Measurements from ENCODE around the gene TBC1D9.

TBC1D9 gene

GRCh38 chr4:140628016-140628415 lies 128.2 kb downstream of the TBC1D9 start:
- no peaks in the 10 kb centered on the region for H3K27me3 ChIP-seq (ENCODE audit: control insufficient read depth in 2 of 2, insufficient read depth in 2 of 2, low read length in 2 of 2)
- peaks cover 4 to 6% of the 10 kb centered on the region in 2 donors for H3K36me3 ChIP-seq (ENCODE audit: control insufficient read depth in 2 of 2, insufficient read depth in 2 of 2, low read length in 2 of 2)
- no peak overlapping the region for H3K27ac ChIP-seq (ENCODE audit: low read depth in 2 of 2, low read length in 2 of 2)
- H3K4me1 ChIP-seq (ENCODE audit: control insufficient read depth in 2 of 2, insufficient read depth in 2 of 2, low read length in 2 of 2), result no peaks in the 10 kb centered on the region
- H3K9me3 ChIP-seq (ENCODE audit: control insufficient read depth in 2 of 2, low read length in 2 of 2), result no peaks in the 10 kb centered on the region
- no peak overlapping the region for H3K4me3 ChIP-seq (ENCODE audit: low read length in 2 of 2)
- H3K9ac ChIP-seq (ENCODE audit: low read depth in 1 of 2, low read length in 2 of 2), result no peak overlapping the region

- H3K27ac ChIP-seq (ENCODE audit: low read depth in 2 of 2, low read length in 2 of 2), result no peak overlapping the region
- peaks cover 8 to 9% of the 10 kb centered on the region in 2 donors for H3K36me3 ChIP-seq (ENCODE audit: control insufficient read depth in 2 of 2, insufficient read depth in 2 of 2, low read length in 2 of 2)
- H3K4me3 ChIP-seq (ENCODE audit: low read length in 2 of 2), result no peak overlapping the region
- H3K9ac ChIP-seq (ENCODE audit: low read depth in 1 of 2, low read length in 2 of 2), result no peak overlapping the region
- no peaks in the 10 kb centered on the region for H3K27me3 ChIP-seq (ENCODE audit: control insufficient read depth in 2 of 2, insufficient read depth in 2 of 2, low read length in 2 of 2)
- H3K4me1 ChIP-seq (ENCODE audit: control insufficient read depth in 2 of 2, insufficient read depth in 2 of 2, low read length in 2 of 2), result no peaks in the 10 kb centered on the region
- no peaks in the 10 kb centered on the region for H3K9me3 ChIP-seq (ENCODE audit: control insufficient read depth in 2 of 2, low read length in 2 of 2)
These were observed 129.4 kb downstream of the TBC1D9 start for GRCh38 chr4:140626661-140627376.

GRCh38 chr4:140622333-140622958 lies 133.7 kb downstream of the TBC1D9 start:
- no peaks in the 10 kb centered on the region for H3K4me1 ChIP-seq (ENCODE audit: control insufficient read depth in 2 of 2, insufficient read depth in 2 of 2, low read length in 2 of 2)
- no peak overlapping the region for H3K4me3 ChIP-seq (ENCODE audit: low read length in 2 of 2)
- no peaks in the 10 kb centered on the region for H3K9me3 ChIP-seq (ENCODE audit: control insufficient read depth in 2 of 2, low read length in 2 of 2)
- no peak overlapping the region for H3K27ac ChIP-seq (ENCODE audit: low read depth in 2 of 2, low read length in 2 of 2)
- no peaks in the 10 kb centered on the region for H3K27me3 ChIP-seq (ENCODE audit: control insufficient read depth in 2 of 2, insufficient read depth in 2 of 2, low read length in 2 of 2)
- H3K9ac ChIP-seq (ENCODE audit: low read depth in 1 of 2, low read length in 2 of 2), result no peak overlapping the region
- peaks cover 5 to 8% of the 10 kb centered on the region in 2 donors for H3K36me3 ChIP-seq (ENCODE audit: control insufficient read depth in 2 of 2, insufficient read depth in 2 of 2, low read length in 2 of 2)

- Histone ChIP-seq H3K36me3 (ENCODE audit: control insufficient read depth in 2 of 2, insufficient read depth in 2 of 2, low read length in 2 of 2) (peaks cover 5 to 8% of the 10 kb centered on the region in 2 donors), H3K9ac (ENCODE audit: low read depth in 1 of 2, low read length in 2 of 2) (no peak overlapping the region), H3K27ac (ENCODE audit: low read depth in 2 of 2, low read length in 2 of 2) (no peak overlapping the region), H3K27me3 (ENCODE audit: control insufficient read depth in 2 of 2, insufficient read depth in 2 of 2, low read length in 2 of 2) (no peaks in the 10 kb centered on the region), H3K4me3 (ENCODE audit: low read length in 2 of 2) (no peak overlapping the region), H3K4me1 (ENCODE audit: control insufficient read depth in 2 of 2, insufficient read depth in 2 of 2, low read length in 2 of 2) (no peaks in the 10 kb centered on the region), H3K9me3 (ENCODE audit: control insufficient read depth in 2 of 2, low read length in 2 of 2) (no peaks in the 10 kb centered on the region)
These were observed 135.0 kb downstream of the TBC1D9 start for GRCh38 chr4:140621161-140621560.

GRCh38 chr4:140617499-140618248 lies 138.5 kb downstream of the TBC1D9 start:
- peaks cover 3 to 4% of the 10 kb centered on the region in 2 donors for H3K36me3 ChIP-seq (ENCODE audit: control insufficient read depth in 2 of 2, insufficient read depth in 2 of 2, low read length in 2 of 2)
- no peak overlapping the region for H3K4me3 ChIP-seq (ENCODE audit: low read length in 2 of 2)
- peaks cover 0 to under 1% of the 10 kb centered on the region in 2 donors for H3K4me1 ChIP-seq (ENCODE audit: control insufficient read depth in 2 of 2, insufficient read depth in 2 of 2, low read length in 2 of 2)
- no peaks in the 10 kb centered on the region for H3K9me3 ChIP-seq (ENCODE audit: control insufficient read depth in 2 of 2, low read length in 2 of 2)
- H3K27ac ChIP-seq (ENCODE audit: low read depth in 2 of 2, low read length in 2 of 2), result no peak overlapping the region
- H3K9ac ChIP-seq (ENCODE audit: low read depth in 1 of 2, low read length in 2 of 2), result no peak overlapping the region
- no peaks in the 10 kb centered on the region for H3K27me3 ChIP-seq (ENCODE audit: control insufficient read depth in 2 of 2, insufficient read depth in 2 of 2, low read length in 2 of 2)

- Histone ChIP-seq H3K9ac (ENCODE audit: low read depth in 1 of 2, low read length in 2 of 2) (no peak overlapping the region), H3K36me3 (ENCODE audit: control insufficient read depth in 2 of 2, insufficient read depth in 2 of 2, low read length in 2 of 2) (no peaks in the 10 kb centered on the region), H3K4me3 (ENCODE audit: low read length in 2 of 2) (no peak overlapping the region), H3K27ac (ENCODE audit: low read depth in 2 of 2, low read length in 2 of 2) (no peak overlapping the region), H3K4me1 (ENCODE audit: control insufficient read depth in 2 of 2, insufficient read depth in 2 of 2, low read length in 2 of 2) (peaks cover 0 to 2% of the 10 kb centered on the region in 2 donors), H3K27me3 (ENCODE audit: control insufficient read depth in 2 of 2, insufficient read depth in 2 of 2, low read length in 2 of 2) (no peaks in the 10 kb centered on the region), H3K9me3 (ENCODE audit: control insufficient read depth in 2 of 2, low read length in 2 of 2) (no peaks in the 10 kb centered on the region)
These were observed 140.7 kb downstream of the TBC1D9 start for GRCh38 chr4:140615451-140615850.

- Histone ChIP-seq H3K36me3 (ENCODE audit: control insufficient read depth in 2 of 2, insufficient read depth in 2 of 2, low read length in 2 of 2) (no peaks in the 10 kb centered on the region), H3K4me3 (ENCODE audit: low read length in 2 of 2) (no peak overlapping the region), H3K9me3 (ENCODE audit: control insufficient read depth in 2 of 2, low read length in 2 of 2) (no peaks in the 10 kb centered on the region), H3K9ac (ENCODE audit: low read depth in 1 of 2, low read length in 2 of 2) (no peak overlapping the region), H3K27ac (ENCODE audit: low read depth in 2 of 2, low read length in 2 of 2) (no peak overlapping the region), H3K27me3 (ENCODE audit: control insufficient read depth in 2 of 2, insufficient read depth in 2 of 2, low read length in 2 of 2) (no peaks in the 10 kb centered on the region), H3K4me1 (ENCODE audit: control insufficient read depth in 2 of 2, insufficient read depth in 2 of 2, low read length in 2 of 2) (peaks cover 0 to 2% of the 10 kb centered on the region in 2 donors)
These were observed 143.8 kb downstream of the TBC1D9 start for GRCh38 chr4:140612357-140612756.

- Histone ChIP-seq H3K36me3 (ENCODE audit: control insufficient read depth in 2 of 2, insufficient read depth in 2 of 2, low read length in 2 of 2) (no peaks in the 10 kb centered on the region), H3K4me1 (ENCODE audit: control insufficient read depth in 2 of 2, insufficient read depth in 2 of 2, low read length in 2 of 2) (peaks cover 0 to 2% of the 10 kb centered on the region in 2 donors), H3K4me3 (ENCODE audit: low read length in 2 of 2) (no peak overlapping the region), H3K27ac (ENCODE audit: low read depth in 2 of 2, low read length in 2 of 2) (no peak overlapping the region), H3K9ac (ENCODE audit: low read depth in 1 of 2, low read length in 2 of 2) (no peak overlapping the region), H3K9me3 (ENCODE audit: control insufficient read depth in 2 of 2, low read length in 2 of 2) (no peaks in the 10 kb centered on the region), H3K27me3 (ENCODE audit: control insufficient read depth in 2 of 2, insufficient read depth in 2 of 2, low read length in 2 of 2) (no peaks in the 10 kb centered on the region)
These were observed 144.3 kb downstream of the TBC1D9 start for GRCh38 chr4:140611854-140612253.

- no peaks in the 10 kb centered on the region for H3K27me3 ChIP-seq (ENCODE audit: control insufficient read depth in 2 of 2, insufficient read depth in 2 of 2, low read length in 2 of 2)
- no peak overlapping the region for H3K4me3 ChIP-seq (ENCODE audit: low read length in 2 of 2)
These were observed 146.4 kb downstream of the TBC1D9 start for GRCh38 chr4:140609548-140610425.

More at GRCh38 chr4:140609548-140610425, 146.4 kb downstream of the TBC1D9 start:
- Histone ChIP-seq H3K9me3 (ENCODE audit: control insufficient read depth in 2 of 2, low read length in 2 of 2) (no peaks in the 10 kb centered on the region), H3K4me1 (ENCODE audit: control insufficient read depth in 2 of 2, insufficient read depth in 2 of 2, low read length in 2 of 2) (peaks cover 0 to 2% of the 10 kb centered on the region in 2 donors), H3K9ac (ENCODE audit: low read depth in 1 of 2, low read length in 2 of 2) (no peak overlapping the region), H3K27ac (ENCODE audit: low read depth in 2 of 2, low read length in 2 of 2) (no peak overlapping the region), H3K36me3 (ENCODE audit: control insufficient read depth in 2 of 2, insufficient read depth in 2 of 2, low read length in 2 of 2) (no peaks in the 10 kb centered on the region)
